ENCODE measurements around the gene TNPO3.

TNPO3 gene

DNA sequence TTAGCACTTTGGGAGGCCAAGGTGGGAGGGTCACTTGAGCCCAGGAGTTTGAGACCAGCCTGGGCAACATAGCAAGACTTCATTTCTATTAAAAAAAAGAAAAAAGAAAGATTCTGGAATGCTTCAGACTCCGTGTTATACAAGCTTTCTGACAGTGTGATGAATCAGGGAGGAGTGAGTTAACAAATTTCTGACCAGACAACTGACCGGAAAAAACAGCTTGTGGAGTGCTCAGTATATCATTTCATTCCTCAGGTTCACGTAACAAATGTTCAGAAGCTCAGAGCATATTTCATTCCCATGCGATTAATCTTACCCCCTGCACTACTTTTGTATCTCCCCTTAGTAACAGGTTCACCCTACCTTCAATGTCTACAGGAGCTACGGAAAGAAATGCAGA lies 28.6 kb upstream of the TNPO3 start:
- Histone ChIP-seq H3K4me1 (ENCODE audit: control insufficient read depth in 1 of 2, insufficient read depth in 2 of 2, low read length in 2 of 2) (no peaks in the 10 kb centered on the region), H3K79me2 (ENCODE audit: control insufficient read depth, insufficient read depth, low read length, poor library complexity) (no peaks in the 10 kb centered on the region), H4K8ac (ENCODE audit: low read depth, low read length) (no peak overlapping the region), H3K4me3 (ENCODE audit: low read depth, low read length) (no peak overlapping the region), H3K9me3 (ENCODE audit: insufficient read depth, low read depth, low read length) (no peaks in the 10 kb centered on the region), H3K79me1 (ENCODE audit: low read length) (no peaks in the 10 kb centered on the region), H3K27ac (ENCODE audit: low read depth, low read length) (no peak overlapping the region), H3K27me3 (ENCODE audit: insufficient read depth, low read length) (no peaks in the 10 kb centered on the region), H2AFZ (ENCODE audit: insufficient read depth, low read length, poor library complexity) (no peak overlapping the region), H3K4ac (ENCODE audit: low read depth, low read length) (no peak overlapping the region), H4K91ac (ENCODE audit: low read depth, low read length) (no peak overlapping the region), H2AK5ac (ENCODE audit: low read length) (no peak overlapping the region), H2BK12ac (ENCODE audit: low read length) (no peak overlapping the region), H3K23ac (ENCODE audit: low read length) (no peak overlapping the region), H3K4me2 (ENCODE audit: low read length) (no peak overlapping the region), H3K14ac (ENCODE audit: low read length) (no peak overlapping the region), H4K12ac (ENCODE audit: low read depth, low read length) (no peak overlapping the region), H2BK120ac (ENCODE audit: insufficient read depth, low read length, poor library complexity) (no peak overlapping the region), H3K36me3 (ENCODE audit: control insufficient read depth in 1 of 2, insufficient read depth in 2 of 2, low read length in 2 of 2) (no peaks in the 10 kb centered on the region), H3K9ac (ENCODE audit: low read length) (no peak overlapping the region), H3K18ac (ENCODE audit: low read length) (no peak overlapping the region), H2BK5ac (ENCODE audit: low read depth, low read length, poor library complexity) (no peak overlapping the region)
- no CpG with 5 or more reads among the region's 5 CpGs for WGBS (ENCODE audit: extremely low coverage, insufficient coverage, insufficient read length)
- DNase-seq = no peak

DNA sequence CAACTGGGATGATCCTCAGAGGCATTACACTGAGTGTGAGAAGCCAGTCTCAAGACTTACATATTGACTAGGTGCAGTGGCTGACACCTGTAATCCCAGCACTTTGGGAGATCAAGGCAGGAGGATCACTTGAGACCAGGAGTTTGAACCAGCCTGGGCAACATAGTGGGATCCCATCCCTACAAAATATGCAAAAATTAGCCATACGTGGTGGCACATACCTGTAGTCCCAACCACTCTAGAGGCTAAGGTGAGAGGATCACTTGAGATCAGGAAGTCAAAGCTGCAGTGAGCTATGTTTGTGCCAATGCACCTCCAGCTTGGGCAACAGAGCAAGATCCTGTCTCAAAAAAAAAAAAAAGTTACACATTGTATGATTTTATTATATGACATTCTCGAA lies 23.5 kb upstream of the TNPO3 start:
- no CpG with 5 or more reads among the region's 2 CpGs for WGBS (ENCODE audit: extremely low coverage, insufficient coverage, insufficient read length)
- Histone ChIP-seq H2AK5ac (ENCODE audit: low read length) (no peak overlapping the region), H3K9ac (ENCODE audit: low read length) (no peak overlapping the region)

GRCh38 chr7:129076886-129077285 lies 22.0 kb upstream of the TNPO3 start:
- H2AK5ac ChIP-seq (ENCODE audit: low read length) = no peak overlapping the region
- WGBS (ENCODE audit: extremely low coverage, insufficient coverage, insufficient read length) = no CpG with 5 or more reads among the region's 2 CpGs
- H3K27me3 ChIP-seq (ENCODE audit: insufficient read depth, low read length) = no peaks in the 10 kb centered on the region
- no peak overlapping the region for H4K91ac ChIP-seq (ENCODE audit: low read depth, low read length)
- H3K18ac ChIP-seq (ENCODE audit: low read length) = no peak overlapping the region
- H3K4ac ChIP-seq (ENCODE audit: low read depth, low read length) = no peak overlapping the region
- no peaks in the 10 kb centered on the region for H3K79me2 ChIP-seq (ENCODE audit: control insufficient read depth, insufficient read depth, low read length, poor library complexity)
- no peak overlapping the region for H3K27ac ChIP-seq (ENCODE audit: low read depth, low read length)
- H3K14ac ChIP-seq (ENCODE audit: low read length) = no peak overlapping the region
- DNase-seq = no peak
- H2BK5ac ChIP-seq (ENCODE audit: low read depth, low read length, poor library complexity) = no peak overlapping the region
- no peak overlapping the region for H3K9ac ChIP-seq (ENCODE audit: low read length)
- H3K4me3 ChIP-seq (ENCODE audit: low read depth, low read length) = no peak overlapping the region
- H3K4me1 ChIP-seq (ENCODE audit: control insufficient read depth in 1 of 2, insufficient read depth in 2 of 2, low read length in 2 of 2) = no peaks in the 10 kb centered on the region
- H3K79me1 ChIP-seq (ENCODE audit: low read length) = no peaks in the 10 kb centered on the region
- no peak overlapping the region for H4K8ac ChIP-seq (ENCODE audit: low read depth, low read length)
- no peak overlapping the region for H2BK120ac ChIP-seq (ENCODE audit: insufficient read depth, low read length, poor library complexity)
- H2BK12ac ChIP-seq (ENCODE audit: low read length) = no peak overlapping the region
- no peak overlapping the region for H3K23ac ChIP-seq (ENCODE audit: low read length)
- no peaks in the 10 kb centered on the region for H3K36me3 ChIP-seq (ENCODE audit: control insufficient read depth in 1 of 2, insufficient read depth in 2 of 2, low read length in 2 of 2)
- no peaks in the 10 kb centered on the region for H3K9me3 ChIP-seq (ENCODE audit: insufficient read depth, low read depth, low read length)
- H3K4me2 ChIP-seq (ENCODE audit: low read length) = no peak overlapping the region
- no peak overlapping the region for H4K12ac ChIP-seq (ENCODE audit: low read depth, low read length)
- H2AFZ ChIP-seq (ENCODE audit: insufficient read depth, low read length, poor library complexity) = no peak overlapping the region

More for the DNA sequence above, 23.5 kb upstream of the TNPO3 start:
- no peaks in the 10 kb centered on the region for H3K79me2 ChIP-seq (ENCODE audit: control insufficient read depth, insufficient read depth, low read length, poor library complexity)
- no peak overlapping the region for H3K4me3 ChIP-seq (ENCODE audit: low read depth, low read length)
- no peak overlapping the region for H2AFZ ChIP-seq (ENCODE audit: insufficient read depth, low read length, poor library complexity)
- H4K12ac ChIP-seq (ENCODE audit: low read depth, low read length) = no peak overlapping the region
- no peaks in the 10 kb centered on the region for H3K27me3 ChIP-seq (ENCODE audit: insufficient read depth, low read length)
- no peak overlapping the region for H3K27ac ChIP-seq (ENCODE audit: low read depth, low read length)
- no peak overlapping the region for H2BK5ac ChIP-seq (ENCODE audit: low read depth, low read length, poor library complexity)
- no peak overlapping the region for H3K18ac ChIP-seq (ENCODE audit: low read length)
- H3K4ac ChIP-seq (ENCODE audit: low read depth, low read length) = no peak overlapping the region
- no peaks in the 10 kb centered on the region for H3K9me3 ChIP-seq (ENCODE audit: insufficient read depth, low read depth, low read length)
- H4K91ac ChIP-seq (ENCODE audit: low read depth, low read length) = no peak overlapping the region
- no peak overlapping the region for H4K8ac ChIP-seq (ENCODE audit: low read depth, low read length)
- no peak for DNase-seq
- H3K14ac ChIP-seq (ENCODE audit: low read length) = no peak overlapping the region
- no peaks in the 10 kb centered on the region for H3K4me1 ChIP-seq (ENCODE audit: control insufficient read depth in 1 of 2, insufficient read depth in 2 of 2, low read length in 2 of 2)
- H2BK120ac ChIP-seq (ENCODE audit: insufficient read depth, low read length, poor library complexity) = no peak overlapping the region
- no peaks in the 10 kb centered on the region for H3K79me1 ChIP-seq (ENCODE audit: low read length)
- H3K23ac ChIP-seq (ENCODE audit: low read length) = no peak overlapping the region
- no peak overlapping the region for H2BK12ac ChIP-seq (ENCODE audit: low read length)
- H3K4me2 ChIP-seq (ENCODE audit: low read length) = no peak overlapping the region
- H3K36me3 ChIP-seq (ENCODE audit: control insufficient read depth in 1 of 2, insufficient read depth in 2 of 2, low read length in 2 of 2) = no peaks in the 10 kb centered on the region

DNA sequence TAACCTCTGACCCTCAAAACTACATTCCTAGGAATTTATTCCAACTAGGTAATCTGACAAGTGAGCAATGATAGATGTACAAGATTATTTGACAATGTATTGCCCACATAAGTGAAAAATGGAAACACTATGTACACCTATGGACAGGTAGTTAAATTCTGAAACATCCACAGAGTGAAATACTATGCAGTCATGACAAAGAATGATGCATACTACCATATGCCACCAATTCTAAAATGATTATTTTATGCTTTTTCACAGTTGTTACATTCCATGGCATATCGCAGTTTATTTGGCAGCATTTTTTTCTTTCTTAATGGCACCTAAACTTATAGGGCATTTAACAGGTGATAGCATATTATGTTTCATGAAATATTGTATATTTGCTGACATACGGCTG lies 20.1 kb upstream of the TNPO3 start:
- no peaks in the 10 kb centered on the region for H3K79me1 ChIP-seq (ENCODE audit: low read length)
- no peak overlapping the region for H3K4me3 ChIP-seq (ENCODE audit: low read depth, low read length)
- no peaks in the 10 kb centered on the region for H3K9me3 ChIP-seq (ENCODE audit: insufficient read depth, low read depth, low read length)
- no peak overlapping the region for H2BK12ac ChIP-seq (ENCODE audit: low read length)
- H2BK5ac ChIP-seq (ENCODE audit: low read depth, low read length, poor library complexity) = no peak overlapping the region
- H4K91ac ChIP-seq (ENCODE audit: low read depth, low read length) = no peak overlapping the region
- H2AFZ ChIP-seq (ENCODE audit: insufficient read depth, low read length, poor library complexity) = no peak overlapping the region
- no peak overlapping the region for H3K14ac ChIP-seq (ENCODE audit: low read length)
- H2AK5ac ChIP-seq (ENCODE audit: low read length) = no peak overlapping the region
- H3K18ac ChIP-seq (ENCODE audit: low read length) = no peak overlapping the region
- H4K12ac ChIP-seq (ENCODE audit: low read depth, low read length) = no peak overlapping the region
- no peak overlapping the region for H3K27ac ChIP-seq (ENCODE audit: low read depth, low read length)
- H2BK120ac ChIP-seq (ENCODE audit: insufficient read depth, low read length, poor library complexity) = no peak overlapping the region
- H3K9ac ChIP-seq (ENCODE audit: low read length) = no peak overlapping the region
- H3K4me1 ChIP-seq (ENCODE audit: control insufficient read depth in 1 of 2, insufficient read depth in 2 of 2, low read length in 2 of 2) = no peaks in the 10 kb centered on the region
- no peaks in the 10 kb centered on the region for H3K36me3 ChIP-seq (ENCODE audit: control insufficient read depth in 1 of 2, insufficient read depth in 2 of 2, low read length in 2 of 2)
- H3K23ac ChIP-seq (ENCODE audit: low read length) = no peak overlapping the region
- no peak overlapping the region for H4K8ac ChIP-seq (ENCODE audit: low read depth, low read length)
- no peak overlapping the region for H3K4ac ChIP-seq (ENCODE audit: low read depth, low read length)
- H3K4me2 ChIP-seq (ENCODE audit: low read length) = no peak overlapping the region
- WGBS (ENCODE audit: extremely low coverage, insufficient coverage, insufficient read length) = no CpG with 5 or more reads among the region's 2 CpGs
- peak in 1 of 2 donors; percentile 49 for DNase-seq
- H3K27me3 ChIP-seq (ENCODE audit: insufficient read depth, low read length) = no peaks in the 10 kb centered on the region
- no peaks in the 10 kb centered on the region for H3K79me2 ChIP-seq (ENCODE audit: control insufficient read depth, insufficient read depth, low read length, poor library complexity)

All from trophoblast cell (in vitro differentiated cells and primary cell).